ENCODE results near the gene ERVFRD-1.

Gene ERVFRD-1

DNA sequence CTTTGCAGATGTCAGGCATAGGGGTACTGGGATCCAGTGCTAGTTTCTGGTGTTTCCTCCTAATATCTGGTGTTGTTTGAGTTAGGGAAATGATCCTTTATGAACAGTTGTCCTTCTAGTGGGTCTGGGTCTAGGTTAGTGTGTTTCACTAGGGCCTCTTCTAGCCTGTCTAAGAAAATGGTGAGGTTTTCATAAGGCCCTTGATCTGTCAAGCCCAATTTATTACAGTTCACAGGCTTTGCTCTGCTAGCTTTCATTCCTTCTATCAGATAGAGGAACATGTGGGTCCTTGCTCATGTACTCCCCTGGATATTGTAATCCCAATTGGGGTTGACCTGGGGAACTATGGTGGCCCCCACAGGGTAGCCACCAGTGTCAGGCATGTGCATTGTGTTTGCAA lies 2.8 kb downstream of the ERVFRD-1 start:
- Histone ChIP-seq H3K4me1 (ENCODE audit: control insufficient read depth in 2 of 2, insufficient read depth in 2 of 2, low read length in 2 of 2) (no peaks in the 10 kb centered on the region), H3K27ac (ENCODE audit: low read depth in 2 of 2, low read length in 2 of 2) (no peak overlapping the region), H3K27me3 (ENCODE audit: control insufficient read depth in 2 of 2, insufficient read depth in 2 of 2, low read length in 2 of 2) (no peaks in the 10 kb centered on the region), H3K4me3 (ENCODE audit: low read length in 2 of 2) (no peak overlapping the region), H3K9me3 (ENCODE audit: control insufficient read depth in 2 of 2, low read length in 2 of 2) (no peaks in the 10 kb centered on the region), H3K9ac (ENCODE audit: low read depth in 1 of 2, low read length in 2 of 2) (no peak overlapping the region), H3K36me3 (ENCODE audit: control insufficient read depth in 2 of 2, insufficient read depth in 2 of 2, low read length in 2 of 2) (no peaks in the 10 kb centered on the region)

DNA sequence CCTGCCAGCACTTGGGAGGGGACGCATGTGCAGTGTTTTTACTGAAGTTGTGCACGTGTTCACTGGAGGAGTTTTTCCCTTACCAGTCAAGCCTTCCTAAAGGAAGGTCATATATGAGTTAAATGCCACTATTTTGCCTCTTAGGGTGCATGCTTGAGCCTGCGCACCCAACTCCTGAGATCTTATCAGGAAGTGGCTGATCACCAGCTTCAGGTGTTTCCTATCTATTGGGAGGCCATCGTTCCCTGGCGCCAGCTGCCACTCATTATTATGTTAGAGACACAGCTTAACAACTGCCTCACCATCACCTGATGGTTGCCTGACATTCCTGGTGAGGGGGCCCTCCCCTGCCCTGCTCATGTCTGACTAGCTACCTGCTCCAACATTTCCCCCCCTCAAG lies 8.5 kb downstream of the ERVFRD-1 start:
- Histone ChIP-seq H3K4me3 (ENCODE audit: low read length in 2 of 2) (no peak overlapping the region), H3K27me3 (ENCODE audit: control insufficient read depth in 2 of 2, insufficient read depth in 2 of 2, low read length in 2 of 2) (no peaks in the 10 kb centered on the region), H3K36me3 (ENCODE audit: control insufficient read depth in 2 of 2, insufficient read depth in 2 of 2, low read length in 2 of 2) (no peaks in the 10 kb centered on the region), H3K9ac (ENCODE audit: low read depth in 1 of 2, low read length in 2 of 2) (no peak overlapping the region), H3K27ac (ENCODE audit: low read depth in 2 of 2, low read length in 2 of 2) (no peak overlapping the region), H3K9me3 (ENCODE audit: control insufficient read depth in 2 of 2, low read length in 2 of 2) (no peaks in the 10 kb centered on the region), H3K4me1 (ENCODE audit: control insufficient read depth in 2 of 2, insufficient read depth in 2 of 2, low read length in 2 of 2) (no peaks in the 10 kb centered on the region)

DNA sequence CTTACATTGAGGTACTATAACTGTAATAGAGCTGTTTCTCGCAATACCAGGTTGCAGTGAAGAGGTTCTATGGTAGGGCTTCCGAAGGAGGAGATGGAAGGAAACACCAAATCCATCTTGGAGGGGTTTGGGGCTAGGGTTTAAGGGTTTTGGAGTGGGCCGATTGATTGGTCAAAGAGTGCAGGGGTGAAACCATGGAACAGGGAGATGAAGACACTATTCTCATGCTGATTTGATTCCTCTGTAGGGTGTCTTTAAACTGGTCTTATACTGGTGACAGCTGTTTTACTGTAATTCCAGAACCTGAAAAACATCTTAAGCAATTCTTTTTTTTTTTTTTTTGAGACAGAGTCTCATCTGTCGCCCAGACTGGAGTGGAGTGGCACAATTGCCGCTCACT lies 10.1 kb downstream of the ERVFRD-1 start:
- no peaks in the 10 kb centered on the region for H3K36me3 ChIP-seq (ENCODE audit: control insufficient read depth in 2 of 2, insufficient read depth in 2 of 2, low read length in 2 of 2)
- H3K27ac ChIP-seq (ENCODE audit: low read depth in 2 of 2, low read length in 2 of 2): no peak overlapping the region
- H3K4me1 ChIP-seq (ENCODE audit: control insufficient read depth in 2 of 2, insufficient read depth in 2 of 2, low read length in 2 of 2): peaks cover 0 to 2% of the 10 kb centered on the region in 2 donors
- H3K4me3 ChIP-seq (ENCODE audit: low read length in 2 of 2): no peak overlapping the region
- no peaks in the 10 kb centered on the region for H3K9me3 ChIP-seq (ENCODE audit: control insufficient read depth in 2 of 2, low read length in 2 of 2)
- no peak overlapping the region for H3K9ac ChIP-seq (ENCODE audit: low read depth in 1 of 2, low read length in 2 of 2)
- H3K27me3 ChIP-seq (ENCODE audit: control insufficient read depth in 2 of 2, insufficient read depth in 2 of 2, low read length in 2 of 2): no peaks in the 10 kb centered on the region

- H3K4me1 ChIP-seq (ENCODE audit: control insufficient read depth in 2 of 2, insufficient read depth in 2 of 2, low read length in 2 of 2): peaks cover 6 to 10% of the 10 kb centered on the region in 2 donors
- H3K36me3 ChIP-seq (ENCODE audit: control insufficient read depth in 2 of 2, insufficient read depth in 2 of 2, low read length in 2 of 2): no peaks in the 10 kb centered on the region
- no peaks in the 10 kb centered on the region for H3K9me3 ChIP-seq (ENCODE audit: control insufficient read depth in 2 of 2, low read length in 2 of 2)
- no peak overlapping the region for H3K9ac ChIP-seq (ENCODE audit: low read depth in 1 of 2, low read length in 2 of 2)
- H3K27ac ChIP-seq (ENCODE audit: low read depth in 2 of 2, low read length in 2 of 2): no peak overlapping the region
- H3K4me3 ChIP-seq (ENCODE audit: low read length in 2 of 2): no peak overlapping the region
- no peaks in the 10 kb centered on the region for H3K27me3 ChIP-seq (ENCODE audit: control insufficient read depth in 2 of 2, insufficient read depth in 2 of 2, low read length in 2 of 2)
Observed at GRCh38 chr6:11098004-11098403, 13.5 kb downstream of the ERVFRD-1 start.

DNA sequence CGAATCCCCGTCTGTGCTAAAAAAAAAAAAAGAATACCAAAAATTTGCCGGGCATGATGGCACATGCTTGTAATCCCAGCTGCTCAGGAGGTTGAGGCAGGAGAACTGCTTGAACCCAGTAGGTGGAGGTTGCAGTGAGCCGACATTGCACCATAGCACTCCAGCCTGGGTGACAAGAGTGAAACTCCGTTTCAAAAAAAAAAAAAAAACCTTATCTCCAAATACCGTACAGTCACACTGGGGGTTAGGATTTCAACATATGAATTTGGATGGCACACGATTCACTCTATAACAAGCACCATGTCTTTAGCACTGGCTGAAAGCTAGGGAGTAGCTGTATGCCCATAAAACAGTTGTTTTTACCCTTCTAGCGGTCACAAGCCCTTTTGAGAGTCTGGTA lies 14.0 kb downstream of the ERVFRD-1 start:
- H3K4me1 ChIP-seq (ENCODE audit: control insufficient read depth in 2 of 2, insufficient read depth in 2 of 2, low read length in 2 of 2): peaks cover 6 to 10% of the 10 kb centered on the region in 2 donors
- H3K9me3 ChIP-seq (ENCODE audit: control insufficient read depth in 2 of 2, low read length in 2 of 2): no peaks in the 10 kb centered on the region
- no peak overlapping the region for H3K9ac ChIP-seq (ENCODE audit: low read depth in 1 of 2, low read length in 2 of 2)
- H3K27me3 ChIP-seq (ENCODE audit: control insufficient read depth in 2 of 2, insufficient read depth in 2 of 2, low read length in 2 of 2): no peaks in the 10 kb centered on the region
- H3K27ac ChIP-seq (ENCODE audit: low read depth in 2 of 2, low read length in 2 of 2): no peak overlapping the region
- H3K4me3 ChIP-seq (ENCODE audit: low read length in 2 of 2): no peak overlapping the region
- H3K36me3 ChIP-seq (ENCODE audit: control insufficient read depth in 2 of 2, insufficient read depth in 2 of 2, low read length in 2 of 2): no peaks in the 10 kb centered on the region

GRCh38 chr6:11096109-11096508 lies 15.4 kb downstream of the ERVFRD-1 start:
- no peak overlapping the region for H3K27ac ChIP-seq (ENCODE audit: low read depth in 2 of 2, low read length in 2 of 2)
- no peaks in the 10 kb centered on the region for H3K9me3 ChIP-seq (ENCODE audit: control insufficient read depth in 2 of 2, low read length in 2 of 2)
- H3K36me3 ChIP-seq (ENCODE audit: control insufficient read depth in 2 of 2, insufficient read depth in 2 of 2, low read length in 2 of 2): no peaks in the 10 kb centered on the region
- peaks cover 6 to 10% of the 10 kb centered on the region in 2 donors for H3K4me1 ChIP-seq (ENCODE audit: control insufficient read depth in 2 of 2, insufficient read depth in 2 of 2, low read length in 2 of 2)
- no peak overlapping the region for H3K9ac ChIP-seq (ENCODE audit: low read depth in 1 of 2, low read length in 2 of 2)
- H3K4me3 ChIP-seq (ENCODE audit: low read length in 2 of 2): no peak overlapping the region
- H3K27me3 ChIP-seq (ENCODE audit: control insufficient read depth in 2 of 2, insufficient read depth in 2 of 2, low read length in 2 of 2): no peaks in the 10 kb centered on the region

DNA sequence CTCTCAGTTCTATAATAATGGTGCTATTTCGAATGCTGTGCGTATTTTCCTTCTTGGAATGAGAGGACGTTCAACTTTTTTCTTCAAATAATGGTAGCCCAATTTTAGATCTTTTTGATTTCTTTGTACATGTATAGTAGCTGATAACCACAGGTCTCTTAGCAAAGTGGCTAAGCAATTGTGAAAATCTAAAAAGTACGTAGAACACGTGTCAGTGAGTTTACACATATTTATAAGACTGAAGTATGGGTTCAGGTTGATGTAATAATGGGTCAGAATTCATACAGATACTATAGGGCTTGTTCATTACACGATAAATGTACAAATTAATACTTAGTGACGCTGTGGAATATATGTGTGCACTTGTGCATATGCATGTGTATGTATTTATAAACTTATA lies 16.6 kb downstream of the ERVFRD-1 start:
- H3K27ac ChIP-seq (ENCODE audit: low read depth in 2 of 2, low read length in 2 of 2): peak overlapping the region; percentile 93 to 95
- no peaks in the 10 kb centered on the region for H3K27me3 ChIP-seq (ENCODE audit: control insufficient read depth in 2 of 2, insufficient read depth in 2 of 2, low read length in 2 of 2)
- H3K4me3 ChIP-seq (ENCODE audit: low read length in 2 of 2): peak overlapping the region; percentile 90 to 99
- peaks cover 6 to 10% of the 10 kb centered on the region in 2 donors for H3K4me1 ChIP-seq (ENCODE audit: control insufficient read depth in 2 of 2, insufficient read depth in 2 of 2, low read length in 2 of 2)
- H3K9me3 ChIP-seq (ENCODE audit: control insufficient read depth in 2 of 2, low read length in 2 of 2): no peaks in the 10 kb centered on the region
- H3K36me3 ChIP-seq (ENCODE audit: control insufficient read depth in 2 of 2, insufficient read depth in 2 of 2, low read length in 2 of 2): no peaks in the 10 kb centered on the region
- peak overlapping the region; percentile 79 to 97 for H3K9ac ChIP-seq (ENCODE audit: low read depth in 1 of 2, low read length in 2 of 2)

DNA sequence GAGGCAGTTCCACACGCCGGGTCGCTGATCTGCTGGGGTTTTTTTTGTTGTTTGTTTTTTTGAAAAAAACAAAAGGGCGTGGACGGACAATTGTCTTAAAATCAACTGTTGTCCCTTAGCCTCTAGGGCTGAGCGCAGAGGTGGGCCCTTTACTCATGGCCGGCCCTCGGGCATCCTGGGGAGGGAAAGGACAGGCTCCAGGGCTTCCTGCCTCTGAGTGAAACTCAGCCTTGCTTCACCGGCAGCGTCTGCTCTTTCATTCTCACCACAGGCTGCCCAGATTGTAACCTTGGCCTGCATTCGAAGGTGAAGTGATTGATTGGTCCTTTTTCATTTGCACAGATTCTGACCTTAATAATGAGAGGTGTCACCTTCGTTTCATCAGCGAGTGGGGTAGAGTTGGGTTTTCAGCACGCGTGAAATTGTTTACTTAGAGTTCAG lies 17.1 kb downstream of the ERVFRD-1 start:
- peak overlapping the region; percentile 79 to 97 for H3K9ac ChIP-seq (ENCODE audit: low read depth in 1 of 2, low read length in 2 of 2)
- no peaks in the 10 kb centered on the region for H3K9me3 ChIP-seq (ENCODE audit: control insufficient read depth in 2 of 2, low read length in 2 of 2)
- peak overlapping the region; percentile 93 to 95 for H3K27ac ChIP-seq (ENCODE audit: low read depth in 2 of 2, low read length in 2 of 2)
- H3K27me3 ChIP-seq (ENCODE audit: control insufficient read depth in 2 of 2, insufficient read depth in 2 of 2, low read length in 2 of 2): no peaks in the 10 kb centered on the region
- peak overlapping the region; percentile 90 to 99 for H3K4me3 ChIP-seq (ENCODE audit: low read length in 2 of 2)
- H3K36me3 ChIP-seq (ENCODE audit: control insufficient read depth in 2 of 2, insufficient read depth in 2 of 2, low read length in 2 of 2): no peaks in the 10 kb centered on the region
- H3K4me1 ChIP-seq (ENCODE audit: control insufficient read depth in 2 of 2, insufficient read depth in 2 of 2, low read length in 2 of 2): peaks cover 6 to 10% of the 10 kb centered on the region in 2 donors

DNA sequence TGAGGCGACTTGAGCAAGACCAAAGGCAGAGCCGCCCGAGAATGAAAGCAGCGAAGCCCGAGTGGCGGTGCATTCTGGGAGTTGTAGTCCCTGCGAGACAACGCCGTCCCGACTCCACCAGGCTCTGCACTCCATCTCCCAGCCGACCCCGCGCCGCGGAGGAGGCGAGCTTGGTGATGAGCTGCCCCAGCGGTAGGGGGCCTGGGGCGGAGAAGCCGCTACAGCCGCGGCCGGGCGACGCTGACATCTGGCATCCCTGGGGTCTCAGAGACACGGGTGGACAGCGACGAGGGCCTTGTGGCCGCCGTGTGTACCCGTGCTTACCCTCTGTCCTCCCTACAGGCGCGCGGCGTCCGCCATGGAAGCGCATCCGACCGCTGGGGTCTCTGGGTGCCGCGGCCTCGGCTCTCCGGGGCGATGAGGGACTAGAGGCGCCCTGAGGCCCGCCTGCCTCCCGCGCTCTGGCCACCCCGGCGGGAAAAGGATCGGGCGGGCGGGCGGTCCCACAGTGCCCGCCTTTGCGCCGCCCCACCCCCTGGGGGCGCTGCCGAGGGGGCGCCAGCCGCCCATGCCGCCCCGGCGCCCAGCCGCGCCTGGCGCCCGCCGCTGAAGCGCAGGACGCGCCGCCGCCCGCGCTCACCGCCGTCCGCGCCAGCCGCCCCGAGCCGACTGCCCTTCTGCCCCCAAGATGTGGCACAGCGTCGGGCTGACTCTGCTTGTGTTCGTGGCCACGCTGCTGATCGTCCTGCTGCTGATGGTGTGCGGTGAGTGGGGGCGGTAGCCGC lies 17.7 kb downstream of the ERVFRD-1 start, which contains the start of gene SMIM13:
Gene SMIM13, plus strand, starts transcription at position 209 of the 785 bp plus-strand sequence. Its CDS starts 480 bp downstream, at position 689.
- Histone ChIP-seq H3K4me3 (ENCODE audit: low read length in 2 of 2) (peak within 1 kb of the TSS; percentile 90 to 99), H3K36me3 (ENCODE audit: control insufficient read depth in 2 of 2, insufficient read depth in 2 of 2, low read length in 2 of 2) (no peaks in the 10 kb centered on the region), H3K27me3 (ENCODE audit: control insufficient read depth in 2 of 2, insufficient read depth in 2 of 2, low read length in 2 of 2) (no peaks in the 10 kb centered on the region), H3K27ac (ENCODE audit: low read depth in 2 of 2, low read length in 2 of 2) (peak within 1 kb of the TSS; percentile 93 to 95), H3K9ac (ENCODE audit: low read depth in 1 of 2, low read length in 2 of 2) (peak within 1 kb of the TSS; percentile 94 to 97), H3K4me1 (ENCODE audit: control insufficient read depth in 2 of 2, insufficient read depth in 2 of 2, low read length in 2 of 2) (peaks cover 6 to 10% of the 10 kb centered on the region in 2 donors), H3K9me3 (ENCODE audit: control insufficient read depth in 2 of 2, low read length in 2 of 2) (no peaks in the 10 kb centered on the region)

GRCh38 chr6:11093376-11093625 lies 18.2 kb downstream of the ERVFRD-1 start:
- H3K27ac ChIP-seq (ENCODE audit: low read depth in 2 of 2, low read length in 2 of 2): peak overlapping the region; percentile 93 to 95
- H3K4me1 ChIP-seq (ENCODE audit: control insufficient read depth in 2 of 2, insufficient read depth in 2 of 2, low read length in 2 of 2): peaks cover 6 to 10% of the 10 kb centered on the region in 2 donors
- H3K9me3 ChIP-seq (ENCODE audit: control insufficient read depth in 2 of 2, low read length in 2 of 2): no peaks in the 10 kb centered on the region
- peak overlapping the region; percentile 94 to 97 for H3K9ac ChIP-seq (ENCODE audit: low read depth in 1 of 2, low read length in 2 of 2)
- H3K36me3 ChIP-seq (ENCODE audit: control insufficient read depth in 2 of 2, insufficient read depth in 2 of 2, low read length in 2 of 2): no peaks in the 10 kb centered on the region
- peak overlapping the region; percentile 90 to 99 for H3K4me3 ChIP-seq (ENCODE audit: low read length in 2 of 2)
- no peaks in the 10 kb centered on the region for H3K27me3 ChIP-seq (ENCODE audit: control insufficient read depth in 2 of 2, insufficient read depth in 2 of 2, low read length in 2 of 2)

Data from mucosa of rectum (tissue), 2 donors.